GM12878 (cell line): Measurements from ENCODE around the gene HOGA1. TPM values are rescaled to one million over a fixed set of nuclear protein-coding genes. Genes with fewer than 3 reads are reported as not detected.

ENCODE experiments used
- ATAC-seq: fragments of 200-7000 bp; cut with Tn5 transposase; 3 replicates; pipeline ENCODE4 v1.9.1; 2020; ENCODE audit warnings: mild to moderate bottlenecking, moderate library complexity
- BruUV-seq: library from RNA; stranded (reverse); fragments of 400-500 nt; replicated peaks from 2 replicates; lab custom pipeline; 2021; lab: Mats Ljungman, UMichigan
- CTCF ChIA-PET: fragments of 300-600 bp; sonication (Branson Sonifier 250); formaldehyde crosslinking; extraction: SDS; loops from one replicate; lab custom pipeline; 2021; ENCODE audit warnings: inconsistent platforms; lab: Yijun Ruan, JAX
- POLR2A ChIA-PET: fragments of 350-600 bp; formaldehyde crosslinking; extraction: SDS; loops from one replicate; lab custom pipeline; 2021; ENCODE audit warnings: inconsistent platforms; lab: Charles Lee
- RAD21 ChIA-PET: fragments of 300-600 bp; sonication (Branson Sonifier 250); formaldehyde crosslinking; loops from one replicate; lab custom pipeline; 2023; ENCODE audit warnings: antibody characterized with exemption; ENCODE audit not compliant: unreplicated experiment; lab: Charles Lee
- SMC1A ChIA-PET: fragments of 300-600 bp; sonication (Branson Sonifier 250); formaldehyde crosslinking; loops from one replicate; lab custom pipeline; 2023; ENCODE audit not compliant: unreplicated experiment, uncharacterized antibody; lab: Charles Lee
- DNase-seq: peaks from one replicate; pipeline ENCODE4 v3.0.0-alpha.2; 2011; ENCODE audit warnings: low read depth, low spot score
- FAIRE-seq: peaks from 3 replicates; lab custom pipeline; 2011; peaks lifted over from hg19 to GRCh38; lab: Jason Lieb, UNC
- H2AFZ ChIP-seq: 2 replicates; pipeline ENCODE4 v1.6.0; 2011; ENCODE audit warnings: low read depth, low read length, control low read depth; ENCODE audit not compliant: control insufficient read depth
- H3K27ac ChIP-seq: 2 replicates; pipeline ENCODE4 v1.5.1; 2011; ENCODE audit warnings: control low read depth; ENCODE audit not compliant: control insufficient read depth, insufficient read depth
- H3K27me3 ChIP-seq, 2 experiments: replicated peaks in 1 of 2; 2 replicates each; pipeline versions ENCODE4 v1.6.0 to v1.6.1; 2011; ENCODE audit warnings: low read length in 1 of 2; ENCODE audit not compliant: control insufficient read depth in 2 of 2, insufficient read depth in 2 of 2
- H3K36me3 ChIP-seq, 2 experiments: 2 replicates each; pipeline ENCODE4 v1.5.1; 2011; ENCODE audit warnings: low read length in 1 of 2; ENCODE audit not compliant: control insufficient read depth in 2 of 2, insufficient read depth in 2 of 2
- H3K4me1 ChIP-seq: 2 replicates; pipeline ENCODE4 v1.6.1; 2011; ENCODE audit warnings: mild to moderate bottlenecking, low read length, moderate library complexity, mixed read lengths; ENCODE audit not compliant: control insufficient read depth, insufficient read depth
- H3K4me2 ChIP-seq: 2 replicates; pipeline ENCODE4 v1.6.0; 2011; ENCODE audit warnings: control low read depth; ENCODE audit not compliant: control insufficient read depth, insufficient read depth
- H3K4me3 ChIP-seq: fragments of 200-600 bp; sonication (generic); 2 replicates; pipeline ENCODE4 v1.5.1; 2016
- H3K79me2 ChIP-seq: 2 replicates; pipeline ENCODE4 v1.6.0; 2011; ENCODE audit warnings: low read length; ENCODE audit not compliant: control insufficient read depth, insufficient read depth
- H3K9ac ChIP-seq: 2 replicates; pipeline ENCODE4 v1.8.0; 2011; ENCODE audit warnings: low read length, control low read depth, mixed read lengths; ENCODE audit not compliant: control insufficient read depth, insufficient read depth
- H3K9me3 ChIP-seq: replicated peaks from 3 replicates; pipeline ENCODE4 v1.5.1; 2011; ENCODE audit warnings: mild to moderate bottlenecking, low read length; ENCODE audit not compliant: control insufficient read depth, insufficient read depth
- H4K20me1 ChIP-seq: 2 replicates; pipeline ENCODE4 v1.6.0; 2011; ENCODE audit not compliant: control insufficient read depth, insufficient read depth
- ATF7 ChIP-seq: fragments of 450-650 bp; IDR thresholded peaks from 2 replicates; pipeline ENCODE4 v1.6.1; 2016; ENCODE audit warnings: low read depth, mild to moderate bottlenecking
- CREB1 ChIP-seq: IDR thresholded peaks from 2 replicates; pipeline ENCODE4 v1.6.1; 2012; ENCODE audit warnings: low read depth, mild to moderate bottlenecking, inconsistent platforms
- FOXK2 ChIP-seq: fragments of 450-650 bp; IDR thresholded peaks from 2 replicates; pipeline ENCODE4 v1.6.1; 2017; ENCODE audit warnings: mild to moderate bottlenecking, moderate library complexity
- NR2F1 ChIP-seq: fragments of 450-650 bp; conservative IDR thresholded peaks from 2 replicates; pipeline ENCODE4 v1.6.1; 2017; ENCODE audit warnings: mild to moderate bottlenecking
- PAX8 ChIP-seq: fragments of 450-650 bp; IDR thresholded peaks from 2 replicates; pipeline ENCODE4 v1.6.1; 2017; ENCODE audit warnings: mild to moderate bottlenecking, moderate library complexity
- ZZZ3 ChIP-seq: IDR thresholded peaks from 2 replicates; pipeline ENCODE4 v1.6.1; 2011; ENCODE audit warnings: low read depth; ENCODE audit not compliant: control insufficient read depth, insufficient read length
- WGBS: methylation state at CpG from one replicate; pipeline ENCODE4 v1.1.6; 2016; ENCODE audit warnings: low lambda C conversion rate; ENCODE audit not compliant: insufficient replicate concordance, insufficient coverage; ENCODE audit errors: missing lambda C conversion rate; 5-methylcytosine and 5-hydroxymethylcytosine counted together
- in situ Hi-C: fragments of 300-500 bp; cut with MboI; formaldehyde crosslinking; loops from 9 replicates; pipeline ENCODE4 v1.14.3; 2018; ENCODE audit warnings: mixed read lengths
- intact Hi-C: fragments of 100-400 bp; cut with micrococcal nuclease; formaldehyde crosslinking; loops from one replicate; pipeline ENCODE4 v1.14.2; 2022; ENCODE audit not compliant: unreplicated experiment
- polyA plus RNA-seq, 11 experiments: library from polyadenylated mRNA; depleted of rRNA in 4 of 11; unstranded in 6 of 11; stranded (reverse) in 5 of 11; fragments of >200 nt; fragmentation: Nextera tagmentation in 4 of 11; fragmentation: Illumina TruSeq in 1 of 11; extraction: Ambion mirVana in 4 of 11; extraction: Trizol in 1 of 11; gene quantifications; 1 replicate in 1 of 11; 2 replicates in 10 of 11; pipeline versions ENCODE4 v1.2.1 to v1.2.3, GENCODE V29; 2011 to 2016; ENCODE audit warnings: inconsistent platforms in 2 of 11, missing spikeins in 2 of 11, low read depth in 1 of 11
- total RNA-seq, 4 experiments: library from RNA; depleted of rRNA in 3 of 4; stranded (reverse); fragments of >200 nt in 3 of 4; fragmentation: Illumina TruSeq in 1 of 4; extraction: Trizol in 1 of 4; gene quantifications; 2 replicates each; pipeline versions ENCODE4 v1.2.1 to v1.2.3, GENCODE V29; 2013 to 2021
- TF ChIP-seq, protein P1 (sequence below): IDR thresholded peaks from 2 replicates; pipeline ENCODE4 v1.6.1; 2012; ENCODE audit warnings: improper control_type of control experiment, low read depth, low read length; ENCODE audit not compliant: insufficient replicate concordance
- TF ChIP-seq, protein P2 (sequence below): fragments of 450-650 bp; IDR thresholded peaks from 2 replicates; pipeline ENCODE4 v1.6.1; 2017; ENCODE audit warnings: mild to moderate bottlenecking, moderate library complexity

The HOGA1 gene
- total and polyA plus RNA-seq, 10 of the 15 experiments (the other 5 are each of a cell fraction or from before 2014, with no cell fraction given): 0.01 to 0.19 (median 0.06) TPM; not detected in 6

DNA sequence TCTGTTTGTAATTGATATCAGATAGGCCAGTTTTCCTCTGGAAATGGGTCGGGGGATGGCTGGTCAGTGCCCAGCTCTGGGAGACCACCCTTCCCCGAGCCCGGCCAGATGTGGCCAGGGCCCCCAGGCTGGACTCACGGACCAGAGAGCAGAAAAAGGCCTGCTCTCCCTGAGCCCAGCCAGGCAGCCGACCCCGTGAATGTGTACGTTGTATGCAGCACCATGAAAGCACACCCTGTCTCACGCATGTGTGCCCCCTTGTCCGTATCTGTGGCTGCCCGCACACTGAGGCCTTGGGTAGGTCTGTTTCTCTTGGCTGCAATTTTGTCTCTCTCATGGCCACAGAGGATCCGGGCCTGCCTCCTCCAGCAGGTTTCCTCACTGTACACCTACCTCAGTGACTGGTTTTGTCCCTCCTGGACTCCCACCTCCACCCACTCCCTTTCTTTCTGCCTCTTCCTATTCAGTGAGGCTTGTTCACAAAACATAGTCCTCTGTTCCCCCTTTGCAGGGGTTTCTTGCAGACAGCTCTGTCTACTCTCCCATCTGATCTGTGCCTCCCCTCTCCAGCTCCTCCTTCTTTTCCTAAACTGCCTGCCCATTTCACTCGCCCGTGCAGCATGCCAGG is 35.2 kb upstream of the HOGA1 start:
- intact Hi-C loops: no loop called here
- ChIA-PET RAD21 (no interaction called here), CTCF (interaction anchor here (0.8 to 0.9 kb wide), 2 partner anchors 15 to 24 kb away, joined by 3 to 4 read pairs; partner anchors contain the start of gene ANKRD2), SMC1A (no interaction called here), POLR2A (interaction anchor here (0.6 kb wide), 1 partner anchor 47 kb away, joined by 6 read pairs; no protein-coding TSS in a partner anchor)
- 71% methylated on average over 13 of the region's 13 CpGs for WGBS
- no peak overlapping the region for H3K27ac ChIP-seq
- BruUV-seq: no TSS peak
- in situ Hi-C loops: no loop called here
- H3K9me3 ChIP-seq: no peaks in the 10 kb centered on the region
- H2AFZ ChIP-seq: no peak overlapping the region
- no peaks in the 10 kb centered on the region for H3K27me3 ChIP-seq
- H3K36me3 ChIP-seq: no peaks in the 10 kb centered on the region
- no peak for DNase-seq
- no peak overlapping the region for H3K4me2 ChIP-seq
- TF ChIP-seq, protein P1, sequence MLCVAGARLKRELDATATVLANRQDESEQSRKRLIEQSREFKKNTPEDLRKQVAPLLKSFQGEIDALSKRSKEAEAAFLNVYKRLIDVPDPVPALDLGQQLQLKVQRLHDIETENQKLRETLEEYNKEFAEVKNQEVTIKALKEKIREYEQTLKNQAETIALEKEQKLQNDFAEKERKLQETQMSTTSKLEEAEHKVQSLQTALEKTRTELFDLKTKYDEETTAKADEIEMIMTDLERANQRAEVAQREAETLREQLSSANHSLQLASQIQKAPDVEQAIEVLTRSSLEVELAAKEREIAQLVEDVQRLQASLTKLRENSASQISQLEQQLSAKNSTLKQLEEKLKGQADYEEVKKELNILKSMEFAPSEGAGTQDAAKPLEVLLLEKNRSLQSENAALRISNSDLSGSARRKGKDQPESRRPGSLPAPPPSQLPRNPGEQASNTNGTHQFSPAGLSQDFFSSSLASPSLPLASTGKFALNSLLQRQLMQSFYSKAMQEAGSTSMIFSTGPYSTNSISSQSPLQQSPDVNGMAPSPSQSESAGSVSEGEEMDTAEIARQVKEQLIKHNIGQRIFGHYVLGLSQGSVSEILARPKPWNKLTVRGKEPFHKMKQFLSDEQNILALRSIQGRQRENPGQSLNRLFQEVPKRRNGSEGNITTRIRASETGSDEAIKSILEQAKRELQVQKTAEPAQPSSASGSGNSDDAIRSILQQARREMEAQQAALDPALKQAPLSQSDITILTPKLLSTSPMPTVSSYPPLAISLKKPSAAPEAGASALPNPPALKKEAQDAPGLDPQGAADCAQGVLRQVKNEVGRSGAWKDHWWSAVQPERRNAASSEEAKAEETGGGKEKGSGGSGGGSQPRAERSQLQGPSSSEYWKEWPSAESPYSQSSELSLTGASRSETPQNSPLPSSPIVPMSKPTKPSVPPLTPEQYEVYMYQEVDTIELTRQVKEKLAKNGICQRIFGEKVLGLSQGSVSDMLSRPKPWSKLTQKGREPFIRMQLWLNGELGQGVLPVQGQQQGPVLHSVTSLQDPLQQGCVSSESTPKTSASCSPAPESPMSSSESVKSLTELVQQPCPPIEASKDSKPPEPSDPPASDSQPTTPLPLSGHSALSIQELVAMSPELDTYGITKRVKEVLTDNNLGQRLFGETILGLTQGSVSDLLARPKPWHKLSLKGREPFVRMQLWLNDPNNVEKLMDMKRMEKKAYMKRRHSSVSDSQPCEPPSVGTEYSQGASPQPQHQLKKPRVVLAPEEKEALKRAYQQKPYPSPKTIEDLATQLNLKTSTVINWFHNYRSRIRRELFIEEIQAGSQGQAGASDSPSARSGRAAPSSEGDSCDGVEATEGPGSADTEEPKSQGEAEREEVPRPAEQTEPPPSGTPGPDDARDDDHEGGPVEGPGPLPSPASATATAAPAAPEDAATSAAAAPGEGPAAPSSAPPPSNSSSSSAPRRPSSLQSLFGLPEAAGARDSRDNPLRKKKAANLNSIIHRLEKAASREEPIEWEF: no peak
- TF ChIP-seq ATF7 (no peak), ZZZ3 (no peak), FOXK2 (no peak), CREB1 (no peak), NR2F1 (no peak), PAX8 (no peak)
- TF ChIP-seq, protein P2, sequence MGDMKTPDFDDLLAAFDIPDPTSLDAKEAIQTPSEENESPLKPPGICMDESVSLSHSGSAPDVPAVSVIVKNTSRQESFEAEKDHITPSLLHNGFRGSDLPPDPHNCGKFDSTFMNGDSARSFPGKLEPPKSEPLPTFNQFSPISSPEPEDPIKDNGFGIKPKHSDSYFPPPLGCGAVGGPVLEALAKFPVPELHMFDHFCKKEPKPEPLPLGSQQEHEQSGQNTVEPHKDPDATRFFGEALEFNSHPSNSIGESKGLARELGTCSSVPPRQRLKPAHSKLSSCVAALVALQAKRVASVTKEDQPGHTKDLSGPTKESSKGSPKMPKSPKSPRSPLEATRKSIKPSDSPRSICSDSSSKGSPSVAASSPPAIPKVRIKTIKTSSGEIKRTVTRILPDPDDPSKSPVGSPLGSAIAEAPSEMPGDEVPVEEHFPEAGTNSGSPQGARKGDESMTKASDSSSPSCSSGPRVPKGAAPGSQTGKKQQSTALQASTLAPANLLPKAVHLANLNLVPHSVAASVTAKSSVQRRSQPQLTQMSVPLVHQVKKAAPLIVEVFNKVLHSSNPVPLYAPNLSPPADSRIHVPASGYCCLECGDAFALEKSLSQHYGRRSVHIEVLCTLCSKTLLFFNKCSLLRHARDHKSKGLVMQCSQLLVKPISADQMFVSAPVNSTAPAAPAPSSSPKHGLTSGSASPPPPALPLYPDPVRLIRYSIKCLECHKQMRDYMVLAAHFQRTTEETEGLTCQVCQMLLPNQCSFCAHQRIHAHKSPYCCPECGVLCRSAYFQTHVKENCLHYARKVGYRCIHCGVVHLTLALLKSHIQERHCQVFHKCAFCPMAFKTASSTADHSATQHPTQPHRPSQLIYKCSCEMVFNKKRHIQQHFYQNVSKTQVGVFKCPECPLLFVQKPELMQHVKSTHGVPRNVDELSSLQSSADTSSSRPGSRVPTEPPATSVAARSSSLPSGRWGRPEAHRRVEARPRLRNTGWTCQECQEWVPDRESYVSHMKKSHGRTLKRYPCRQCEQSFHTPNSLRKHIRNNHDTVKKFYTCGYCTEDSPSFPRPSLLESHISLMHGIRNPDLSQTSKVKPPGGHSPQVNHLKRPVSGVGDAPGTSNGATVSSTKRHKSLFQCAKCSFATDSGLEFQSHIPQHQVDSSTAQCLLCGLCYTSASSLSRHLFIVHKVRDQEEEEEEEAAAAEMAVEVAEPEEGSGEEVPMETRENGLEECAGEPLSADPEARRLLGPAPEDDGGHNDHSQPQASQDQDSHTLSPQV: no peak
- H3K4me1 ChIP-seq: peaks cover 11% of the 10 kb centered on the region
- no peak overlapping the region for H3K9ac ChIP-seq
- H3K4me3 ChIP-seq: no peak overlapping the region
- no peak for ATAC-seq
- no peak for FAIRE-seq
- no peaks in the 10 kb centered on the region for H4K20me1 ChIP-seq
- H3K79me2 ChIP-seq: no peaks in the 10 kb centered on the region
